GM12892 (cell line): ENCODE results near the gene ETS1.

Source experiments
- POLR2A ChIP-seq: IDR thresholded peaks from 2 replicates; pipeline ENCODE4 v1.6.1; 2011; ENCODE audit warnings: low read depth, low read length, control low read depth
- POLR2AphosphoS5 ChIP-seq: IDR thresholded peaks from 2 replicates; pipeline ENCODE4 v1.6.1; 2011; ENCODE audit warnings: low read depth, low read length, control low read depth
- TAF1 ChIP-seq: IDR thresholded peaks from 2 replicates; pipeline ENCODE4 v1.6.1; 2011; ENCODE audit warnings: low read depth, mild to moderate bottlenecking, control low read depth, low read length, borderline replicate concordance

GRCh38 chr11:128532016-128532571 is 55.3 kb downstream of the ETS1 start:
- TF ChIP-seq POLR2A = no peak
- no peak for TF ChIP-seq TAF1
- TF ChIP-seq POLR2AphosphoS5 = no peak
